HepG2 (cell line): ENCODE data around the gene CBLN3.

Experiments
- CEBPB ChIP-seq: IDR thresholded peaks from 2 replicates; pipeline ENCODE4 v1.6.1; 2011; ENCODE audit warnings: low read depth, low read length, improper control_type of control experiment, borderline replicate concordance
- CHCHD3 ChIP-seq: sonication (generic); formaldehyde crosslinking; IDR thresholded peaks from 2 replicates; pipeline ENCODE4 v1.8.0; 2022; ENCODE audit warnings: mild to moderate bottlenecking, missing genetic modification reagents, moderate library complexity
- DPF2 ChIP-seq: sonication (generic); formaldehyde crosslinking; IDR thresholded peaks from 2 replicates; pipeline ENCODE4 v1.4.0; 2020; ENCODE audit warnings: mild to moderate bottlenecking, low read depth, missing genetic modification reagents, borderline replicate concordance
- HOXA5 ChIP-seq: sonication (generic); formaldehyde crosslinking; IDR thresholded peaks from 2 replicates; pipeline ENCODE4 v1.4.0; 2020; ENCODE audit warnings: missing genetic modification reagents
- MTA1 ChIP-seq: sonication (generic); formaldehyde crosslinking; IDR thresholded peaks from 2 replicates; pipeline ENCODE4 v1.4.0; 2020; ENCODE audit warnings: missing genetic modification reagents, mild to moderate bottlenecking, borderline replicate concordance
- NCOA1 ChIP-seq: sonication (generic); formaldehyde crosslinking; IDR thresholded peaks from 2 replicates; pipeline ENCODE4 v1.9.0; 2021; ENCODE audit warnings: missing genetic modification reagents
- POLR2A ChIP-seq, 2 experiments: IDR thresholded peaks; 2 replicates each; pipeline ENCODE4 v1.6.1; 2011; ENCODE audit warnings: low read depth in 2 of 2, low read length in 2 of 2, mild to moderate bottlenecking in 1 of 2, moderate library complexity in 1 of 2; ENCODE audit not compliant: insufficient read depth in 1 of 2
- POLR2AphosphoS5 ChIP-seq: IDR thresholded peaks from 2 replicates; pipeline ENCODE4 v1.6.1; 2012; ENCODE audit warnings: low read depth, low read length
- RFX5 ChIP-seq: IDR thresholded peaks from 2 replicates; pipeline ENCODE4 v1.6.1; 2011; ENCODE audit warnings: low read depth, low read length, improper control_type of control experiment
- SIN3B ChIP-seq: fragments of 150-350 bp; IDR thresholded peaks from 2 replicates; pipeline ENCODE4 v1.6.1; 2014; ENCODE audit warnings: low read length
- ZBTB21 ChIP-seq: sonication (generic); formaldehyde crosslinking; IDR thresholded peaks from 2 replicates; pipeline ENCODE4 v1.4.0; 2020; ENCODE audit warnings: missing genetic modification reagents
- ZFP91 ChIP-seq: sonication (generic); formaldehyde crosslinking; IDR thresholded peaks from 2 replicates; pipeline ENCODE4 v1.9.0; 2022; ENCODE audit warnings: missing genetic modification reagents, mild to moderate bottlenecking, borderline replicate concordance
- ZNF75D ChIP-seq: sonication (generic); formaldehyde crosslinking; IDR thresholded peaks from 2 replicates; pipeline ENCODE4 v1.8.1; 2023; ENCODE audit warnings: missing genetic modification reagents, mild to moderate bottlenecking, borderline replicate concordance
- TF ChIP-seq, protein P1 (sequence below): sonication (generic); formaldehyde crosslinking; IDR thresholded peaks from 2 replicates; pipeline ENCODE4 v1.5.0; 2020; ENCODE audit warnings: mild to moderate bottlenecking, missing genetic modification reagents, moderate library complexity

GRCh38 chr14:24432259-24433131, 3.0 kb upstream of the CBLN3 start:
- TF ChIP-seq POLR2AphosphoS5 (0 out of 2 replicates have a peak, but pooled peaks have one; percentile 16), RFX5 (no peak), POLR2A (IDR thresholded peaks at IDR 0.05; ENCODE audit: insufficient read depth in 1 of 2, low read depth in 2 of 2, low read length in 2 of 2) (no peak), ZBTB21 (CRISPR knock-in tag) (no peak), CEBPB (no peak), ZFP91 (CRISPR knock-in tag) (no peak), MTA1 (CRISPR knock-in tag) (no peak), DPF2 (no peak), HOXA5 (CRISPR knock-in tag) (no peak), ZNF75D (no peak), SIN3B (no peak), NCOA1 (CRISPR knock-in tag) (no peak), CHCHD3 (CRISPR knock-in tag) (no peak)
- TF ChIP-seq, protein P1, sequence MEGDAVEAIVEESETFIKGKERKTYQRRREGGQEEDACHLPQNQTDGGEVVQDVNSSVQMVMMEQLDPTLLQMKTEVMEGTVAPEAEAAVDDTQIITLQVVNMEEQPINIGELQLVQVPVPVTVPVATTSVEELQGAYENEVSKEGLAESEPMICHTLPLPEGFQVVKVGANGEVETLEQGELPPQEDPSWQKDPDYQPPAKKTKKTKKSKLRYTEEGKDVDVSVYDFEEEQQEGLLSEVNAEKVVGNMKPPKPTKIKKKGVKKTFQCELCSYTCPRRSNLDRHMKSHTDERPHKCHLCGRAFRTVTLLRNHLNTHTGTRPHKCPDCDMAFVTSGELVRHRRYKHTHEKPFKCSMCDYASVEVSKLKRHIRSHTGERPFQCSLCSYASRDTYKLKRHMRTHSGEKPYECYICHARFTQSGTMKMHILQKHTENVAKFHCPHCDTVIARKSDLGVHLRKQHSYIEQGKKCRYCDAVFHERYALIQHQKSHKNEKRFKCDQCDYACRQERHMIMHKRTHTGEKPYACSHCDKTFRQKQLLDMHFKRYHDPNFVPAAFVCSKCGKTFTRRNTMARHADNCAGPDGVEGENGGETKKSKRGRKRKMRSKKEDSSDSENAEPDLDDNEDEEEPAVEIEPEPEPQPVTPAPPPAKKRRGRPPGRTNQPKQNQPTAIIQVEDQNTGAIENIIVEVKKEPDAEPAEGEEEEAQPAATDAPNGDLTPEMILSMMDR: no peak
